Measurements from ENCODE around the gene CCDC63.
"Not testable (repeated sequence)": the region's sequence is repeated elsewhere in the genome, so short reads cannot be mapped to it uniquely, and the experiment has no call there.

DNA sequence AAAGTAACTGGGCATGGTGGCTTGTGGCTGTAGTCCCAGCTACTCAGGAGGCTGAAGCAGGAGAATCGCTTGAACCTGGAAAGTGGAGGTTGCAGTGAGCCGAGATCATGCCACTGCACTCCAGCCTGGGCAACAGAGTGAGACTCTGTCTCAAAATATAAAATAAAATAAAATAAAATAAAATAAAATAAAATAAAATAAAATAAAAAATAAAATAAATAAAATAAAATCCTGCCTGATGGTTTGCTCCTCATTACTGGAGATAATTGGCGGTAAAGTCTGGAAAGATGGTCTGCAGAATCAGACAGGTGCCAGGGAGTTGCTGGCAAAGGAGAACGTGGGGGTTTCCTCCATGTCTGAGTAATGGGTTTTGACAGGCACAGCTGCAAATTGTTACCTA is 11.2 kb downstream of the CCDC63 start:
- not testable (repeated sequence) for TF ChIP-seq POLR2AphosphoS5 (IDR thresholded peaks at IDR 0.05; ENCODE audit: low read depth); SPI1 (IDR thresholded peaks at IDR 0.05; ENCODE audit: borderline replicate concordance, low read depth); GABPA (IDR thresholded peaks at IDR 0.05; ENCODE audit: low read depth)
- TF ChIP-seq, protein P1, sequence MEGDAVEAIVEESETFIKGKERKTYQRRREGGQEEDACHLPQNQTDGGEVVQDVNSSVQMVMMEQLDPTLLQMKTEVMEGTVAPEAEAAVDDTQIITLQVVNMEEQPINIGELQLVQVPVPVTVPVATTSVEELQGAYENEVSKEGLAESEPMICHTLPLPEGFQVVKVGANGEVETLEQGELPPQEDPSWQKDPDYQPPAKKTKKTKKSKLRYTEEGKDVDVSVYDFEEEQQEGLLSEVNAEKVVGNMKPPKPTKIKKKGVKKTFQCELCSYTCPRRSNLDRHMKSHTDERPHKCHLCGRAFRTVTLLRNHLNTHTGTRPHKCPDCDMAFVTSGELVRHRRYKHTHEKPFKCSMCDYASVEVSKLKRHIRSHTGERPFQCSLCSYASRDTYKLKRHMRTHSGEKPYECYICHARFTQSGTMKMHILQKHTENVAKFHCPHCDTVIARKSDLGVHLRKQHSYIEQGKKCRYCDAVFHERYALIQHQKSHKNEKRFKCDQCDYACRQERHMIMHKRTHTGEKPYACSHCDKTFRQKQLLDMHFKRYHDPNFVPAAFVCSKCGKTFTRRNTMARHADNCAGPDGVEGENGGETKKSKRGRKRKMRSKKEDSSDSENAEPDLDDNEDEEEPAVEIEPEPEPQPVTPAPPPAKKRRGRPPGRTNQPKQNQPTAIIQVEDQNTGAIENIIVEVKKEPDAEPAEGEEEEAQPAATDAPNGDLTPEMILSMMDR (IDR thresholded peaks at IDR 0.05; ENCODE audit: insufficient read depth, low read length): not testable (repeated sequence)

Measured in HL-60 (cell line).